Fibroblast of lung (primary cell): ENCODE measurements around the gene SPTY2D1.

Experiments
- CTCF ChIP-seq, 2 donors: IDR thresholded peaks in 1 of 2; conservative IDR thresholded peaks in 1 of 2; 1 replicate in 1 of 2; 2 replicates in 1 of 2; pipeline ENCODE4 v1.5.1; 2011 to 2012; ENCODE audit warnings: low read length in 2 of 2, control low read depth in 1 of 2, inconsistent platforms in 1 of 2, low read depth in 1 of 2, mild to moderate bottlenecking in 1 of 2
- EZH2 ChIP-seq: IDR thresholded peaks from 2 replicates; pipeline ENCODE4 v1.5.1; 2012; ENCODE audit warnings: low read length, control low read depth, mild to moderate bottlenecking; ENCODE audit errors: missing control alignments

GRCh38 chr11:18641677-18642076, 7.5 kb upstream of the SPTY2D1 start:
- no peak for TF ChIP-seq CTCF (conservative IDR thresholded peaks at IDR 0.05 in 1 of 2, IDR thresholded peaks at IDR 0.05 in 1 of 2; ENCODE audit: low read depth in 1 of 2, low read length in 2 of 2)
- TF ChIP-seq EZH2: no peak
